Neural cell (in vitro differentiated cells): Measurements from ENCODE around the gene SLC25A21.

Experiments
- EZH2 ChIP-seq: fragments of 200-600, 300-800 bp; shearing (Covaris generic), sonication (generic); IDR thresholded peaks from 2 replicates; pipeline ENCODE4 v1.6.1; 2014; ENCODE audit warnings: antibody characterized with exemption, low read length, borderline replicate concordance, mild to moderate bottlenecking; ENCODE audit not compliant: insufficient read depth, poor library complexity, severe bottlenecking
- RAD21 ChIP-seq: fragments of 450-650 bp; conservative IDR thresholded peaks from 2 replicates; pipeline ENCODE4 v1.6.1; 2014; ENCODE audit warnings: antibody characterized with exemption, mild to moderate bottlenecking, moderate library complexity
- TF ChIP-seq, protein P1 (sequence below): fragments of 450-650 bp; IDR thresholded peaks from 2 replicates; pipeline ENCODE4 v1.5.1; 2014; ENCODE audit warnings: antibody characterized with exemption, mild to moderate bottlenecking, moderate library complexity; ENCODE audit not compliant: poor library complexity, severe bottlenecking

DNA sequence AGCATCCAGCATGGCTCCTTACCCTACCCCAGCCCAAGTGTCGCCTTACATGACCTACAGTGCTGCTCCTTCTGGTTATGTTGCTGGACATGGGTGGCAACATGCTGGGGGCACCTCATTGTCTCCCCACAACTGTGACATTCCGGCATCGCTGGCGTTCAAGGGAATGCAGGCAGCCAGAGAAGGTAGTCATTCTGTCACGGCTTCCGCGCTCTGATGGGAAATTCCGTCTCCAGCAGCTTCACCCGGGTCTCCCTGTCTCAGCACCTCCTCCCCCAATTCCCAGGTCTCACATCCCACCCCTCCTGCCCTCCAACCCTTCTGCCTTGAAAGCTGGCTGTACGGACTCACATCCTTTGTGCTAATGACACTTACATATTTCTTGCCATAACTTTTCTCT, 496.2 kb downstream of the SLC25A21 start:
- TF ChIP-seq RAD21 = no peak
- no peak for TF ChIP-seq EZH2
- TF ChIP-seq, protein P1, sequence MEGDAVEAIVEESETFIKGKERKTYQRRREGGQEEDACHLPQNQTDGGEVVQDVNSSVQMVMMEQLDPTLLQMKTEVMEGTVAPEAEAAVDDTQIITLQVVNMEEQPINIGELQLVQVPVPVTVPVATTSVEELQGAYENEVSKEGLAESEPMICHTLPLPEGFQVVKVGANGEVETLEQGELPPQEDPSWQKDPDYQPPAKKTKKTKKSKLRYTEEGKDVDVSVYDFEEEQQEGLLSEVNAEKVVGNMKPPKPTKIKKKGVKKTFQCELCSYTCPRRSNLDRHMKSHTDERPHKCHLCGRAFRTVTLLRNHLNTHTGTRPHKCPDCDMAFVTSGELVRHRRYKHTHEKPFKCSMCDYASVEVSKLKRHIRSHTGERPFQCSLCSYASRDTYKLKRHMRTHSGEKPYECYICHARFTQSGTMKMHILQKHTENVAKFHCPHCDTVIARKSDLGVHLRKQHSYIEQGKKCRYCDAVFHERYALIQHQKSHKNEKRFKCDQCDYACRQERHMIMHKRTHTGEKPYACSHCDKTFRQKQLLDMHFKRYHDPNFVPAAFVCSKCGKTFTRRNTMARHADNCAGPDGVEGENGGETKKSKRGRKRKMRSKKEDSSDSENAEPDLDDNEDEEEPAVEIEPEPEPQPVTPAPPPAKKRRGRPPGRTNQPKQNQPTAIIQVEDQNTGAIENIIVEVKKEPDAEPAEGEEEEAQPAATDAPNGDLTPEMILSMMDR = no peak
